ENCODE results near the gene LRATD1. TPM values are rescaled to one million over a fixed set of nuclear protein-coding genes. Genes with fewer than 3 reads are reported as not detected.

Gene LRATD1
- total RNA-seq, 1 donor from 2014 or later: 8.9 TPM

DNA sequence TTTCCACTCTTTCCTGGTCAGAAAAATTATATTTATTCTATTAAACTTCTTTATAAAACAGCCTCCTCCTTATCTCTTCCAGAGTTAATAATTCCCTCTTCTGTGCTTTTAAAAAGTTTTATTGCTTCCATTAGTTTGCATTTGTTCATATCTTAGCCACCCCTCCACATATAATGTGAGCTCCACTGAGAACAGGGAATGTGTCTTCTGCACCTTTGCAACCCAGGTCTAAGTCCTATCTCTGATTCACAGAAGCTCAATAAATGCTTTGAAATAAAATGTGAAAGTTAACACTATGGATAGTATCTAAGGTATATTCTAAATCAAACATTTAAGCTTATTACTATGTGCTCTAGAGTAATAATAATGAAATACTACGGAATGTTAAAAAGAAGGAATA lies 9.3 kb upstream of the LRATD1 start:
- H3K27me3 ChIP-seq: no peaks in the 10 kb centered on the region
- ATAC-seq (no peak), DNase-seq (no peak)
- TF ChIP-seq, protein P1, sequence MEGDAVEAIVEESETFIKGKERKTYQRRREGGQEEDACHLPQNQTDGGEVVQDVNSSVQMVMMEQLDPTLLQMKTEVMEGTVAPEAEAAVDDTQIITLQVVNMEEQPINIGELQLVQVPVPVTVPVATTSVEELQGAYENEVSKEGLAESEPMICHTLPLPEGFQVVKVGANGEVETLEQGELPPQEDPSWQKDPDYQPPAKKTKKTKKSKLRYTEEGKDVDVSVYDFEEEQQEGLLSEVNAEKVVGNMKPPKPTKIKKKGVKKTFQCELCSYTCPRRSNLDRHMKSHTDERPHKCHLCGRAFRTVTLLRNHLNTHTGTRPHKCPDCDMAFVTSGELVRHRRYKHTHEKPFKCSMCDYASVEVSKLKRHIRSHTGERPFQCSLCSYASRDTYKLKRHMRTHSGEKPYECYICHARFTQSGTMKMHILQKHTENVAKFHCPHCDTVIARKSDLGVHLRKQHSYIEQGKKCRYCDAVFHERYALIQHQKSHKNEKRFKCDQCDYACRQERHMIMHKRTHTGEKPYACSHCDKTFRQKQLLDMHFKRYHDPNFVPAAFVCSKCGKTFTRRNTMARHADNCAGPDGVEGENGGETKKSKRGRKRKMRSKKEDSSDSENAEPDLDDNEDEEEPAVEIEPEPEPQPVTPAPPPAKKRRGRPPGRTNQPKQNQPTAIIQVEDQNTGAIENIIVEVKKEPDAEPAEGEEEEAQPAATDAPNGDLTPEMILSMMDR (IDR thresholded peaks at IDR 0.05): no peak
- no peak overlapping the region for H3K4me3 ChIP-seq
- no peaks in the 10 kb centered on the region for H3K9me3 ChIP-seq
- H3K4me1 ChIP-seq: no peaks in the 10 kb centered on the region
- H3K36me3 ChIP-seq: no peaks in the 10 kb centered on the region
- intact Hi-C loops (cut with DNase I): no loop called here
- no peak overlapping the region for H3K27ac ChIP-seq

DNA sequence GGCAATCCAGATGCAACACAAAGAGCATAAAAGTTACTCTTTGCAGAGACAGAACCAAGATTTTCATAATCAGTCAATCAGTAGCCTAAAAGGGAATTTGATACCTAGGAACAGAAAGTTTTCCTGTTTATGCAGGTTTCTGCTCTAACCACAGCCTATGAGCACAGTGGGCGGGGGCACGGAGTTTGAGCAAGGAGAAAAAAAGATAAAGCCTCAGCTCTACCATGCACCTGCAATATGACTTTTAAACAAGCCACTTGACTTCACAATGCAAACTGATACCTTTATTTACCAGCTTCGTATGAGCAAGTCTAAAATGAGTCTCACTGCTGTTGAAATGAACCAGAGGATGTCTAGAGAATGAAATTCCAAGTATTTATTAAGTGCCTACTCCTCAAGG lies 5.6 kb upstream of the LRATD1 start:
- no peaks in the 10 kb centered on the region for H3K4me1 ChIP-seq
- H3K27me3 ChIP-seq: no peaks in the 10 kb centered on the region
- H3K9me3 ChIP-seq: no peaks in the 10 kb centered on the region
- no peaks in the 10 kb centered on the region for H3K36me3 ChIP-seq
- TF ChIP-seq, protein P1 (IDR thresholded peaks at IDR 0.05): no peak
- ATAC-seq: peak; percentile 84
- DNase-seq: peak; percentile 61
- intact Hi-C loops (cut with DNase I): no loop called here
- no peak overlapping the region for H3K4me3 ChIP-seq
- H3K27ac ChIP-seq: no peak overlapping the region

DNA sequence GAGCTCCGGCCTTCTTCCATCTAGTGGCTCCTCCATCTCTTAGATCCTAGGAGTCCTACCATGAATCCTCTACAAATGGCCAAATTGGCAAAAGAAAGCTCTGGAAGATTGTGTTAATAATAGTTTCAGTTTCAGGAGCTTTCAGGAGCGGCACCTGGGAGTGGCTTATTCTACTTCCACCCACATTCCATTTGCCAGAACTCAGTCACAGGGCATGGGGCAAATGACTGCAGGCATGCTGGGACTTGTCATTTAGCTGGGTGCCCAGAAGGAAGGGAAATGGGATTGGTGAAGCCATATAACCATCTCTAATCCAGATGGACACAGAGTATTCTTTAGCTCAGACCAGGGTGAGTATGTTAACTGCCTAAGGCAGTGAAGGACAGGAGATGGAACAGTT lies 3.6 kb upstream of the LRATD1 start:
- no peaks in the 10 kb centered on the region for H3K36me3 ChIP-seq
- no peak overlapping the region for H3K4me3 ChIP-seq
- H3K4me1 ChIP-seq: peaks cover 9% of the 10 kb centered on the region
- intact Hi-C loops (cut with DNase I): no loop called here
- H3K27ac ChIP-seq: no peak overlapping the region
- no peak for DNase-seq
- H3K9me3 ChIP-seq: no peaks in the 10 kb centered on the region
- peaks cover 10% of the 10 kb centered on the region for H3K27me3 ChIP-seq
- peak; percentile 33 for ATAC-seq
- TF ChIP-seq, protein P1 (IDR thresholded peaks at IDR 0.05): no peak

DNA sequence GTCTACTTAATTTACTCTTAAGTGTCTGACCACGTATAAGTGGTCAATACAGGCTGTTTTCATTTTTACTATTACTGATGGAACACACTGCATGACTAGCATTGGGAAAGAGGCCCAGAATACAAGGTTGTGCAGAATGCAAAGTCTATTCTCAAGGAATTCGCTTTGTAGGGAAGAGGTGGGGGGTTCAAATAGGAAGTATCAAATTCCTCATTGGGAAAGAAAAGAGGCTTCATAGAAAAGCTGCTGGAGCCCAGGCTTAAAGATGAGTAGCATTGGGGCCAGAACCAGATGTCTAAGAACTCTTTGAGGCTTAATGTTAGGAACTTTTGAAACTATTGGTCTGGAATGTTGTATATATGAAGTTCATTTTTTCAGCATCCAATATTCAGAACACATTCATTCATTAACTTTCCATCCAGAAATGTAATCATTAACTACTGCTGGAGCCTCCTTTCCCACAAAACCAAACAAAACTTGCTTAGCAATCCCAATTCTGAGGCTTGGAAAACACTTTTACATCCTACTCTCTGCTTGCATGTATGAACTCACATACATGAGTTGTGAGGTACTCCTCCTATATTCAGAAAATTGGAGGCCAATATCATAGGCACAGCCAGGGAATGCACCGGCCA lies 994 bp upstream of the LRATD1 start:
- intact Hi-C loops (cut with DNase I): no loop called here
- TF ChIP-seq, protein P1 (IDR thresholded peaks at IDR 0.05): no peak
- ATAC-seq: no peak
- peaks cover 18% of the 10 kb centered on the region for H3K27me3 ChIP-seq
- no peak overlapping the region for H3K4me3 ChIP-seq
- no peak overlapping the region for H3K27ac ChIP-seq
- H3K9me3 ChIP-seq: no peaks in the 10 kb centered on the region
- H3K36me3 ChIP-seq: no peaks in the 10 kb centered on the region
- DNase-seq: no peak
- peaks cover 9% of the 10 kb centered on the region for H3K4me1 ChIP-seq

DNA sequence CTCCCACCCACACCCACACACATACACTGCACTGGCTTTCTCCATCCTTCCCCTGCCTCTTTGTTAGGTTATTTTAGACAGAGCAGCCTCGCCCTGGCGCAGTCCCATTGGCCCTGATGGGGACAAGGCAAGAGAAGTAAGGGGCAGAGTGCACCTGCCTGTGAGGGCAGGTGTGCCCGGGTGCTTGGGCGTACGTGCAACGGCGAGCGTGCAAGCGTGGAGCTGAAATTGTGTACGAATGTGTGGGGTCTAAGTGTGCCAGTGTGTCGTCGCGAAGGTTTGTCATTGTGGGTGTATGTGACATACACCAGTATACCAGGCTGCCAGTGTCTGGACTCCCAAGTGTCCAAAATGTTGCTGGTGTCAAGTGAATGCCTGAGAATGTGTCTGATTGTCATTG lies 544 bp downstream of the LRATD1 start:
- H3K36me3 ChIP-seq: no peaks in the 10 kb centered on the region
- H3K4me3 ChIP-seq: peak overlapping the region; percentile 58
- ATAC-seq: no peak
- H3K27ac ChIP-seq: no peak overlapping the region
- H3K4me1 ChIP-seq: peaks cover 9% of the 10 kb centered on the region
- H3K27me3 ChIP-seq: peaks cover 18% of the 10 kb centered on the region
- no peaks in the 10 kb centered on the region for H3K9me3 ChIP-seq
- TF ChIP-seq, protein P1 (IDR thresholded peaks at IDR 0.05): no peak
- DNase-seq: peak; percentile 57
- intact Hi-C loops (cut with DNase I): no loop called here
